Measurements from ENCODE around the gene CELF2.

Gene CELF2

GRCh38 chr10:11276449-11276990, 258.8 kb downstream of the CELF2 start:
- TF ChIP-seq, protein P1, sequence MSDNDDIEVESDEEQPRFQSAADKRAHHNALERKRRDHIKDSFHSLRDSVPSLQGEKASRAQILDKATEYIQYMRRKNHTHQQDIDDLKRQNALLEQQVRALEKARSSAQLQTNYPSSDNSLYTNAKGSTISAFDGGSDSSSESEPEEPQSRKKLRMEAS (IDR thresholded peaks at IDR 0.05; ENCODE audit: low read depth, low read length), result no peak
- TF ChIP-seq CTCF (IDR thresholded peaks at IDR 0.05; ENCODE audit: low read depth, low read length) (no peak), POLR2A (IDR thresholded peaks at IDR 0.05; ENCODE audit: extremely low read depth, insufficient read length) (no peak), MYC (IDR thresholded peaks at IDR 0.05; ENCODE audit: low read depth, low read length) (no peak)
- DNase-seq (ENCODE audit: low read depth), result no peak
- no peak overlapping the region for H3K4me3 ChIP-seq (ENCODE audit: low read depth, low read length)

DNA sequence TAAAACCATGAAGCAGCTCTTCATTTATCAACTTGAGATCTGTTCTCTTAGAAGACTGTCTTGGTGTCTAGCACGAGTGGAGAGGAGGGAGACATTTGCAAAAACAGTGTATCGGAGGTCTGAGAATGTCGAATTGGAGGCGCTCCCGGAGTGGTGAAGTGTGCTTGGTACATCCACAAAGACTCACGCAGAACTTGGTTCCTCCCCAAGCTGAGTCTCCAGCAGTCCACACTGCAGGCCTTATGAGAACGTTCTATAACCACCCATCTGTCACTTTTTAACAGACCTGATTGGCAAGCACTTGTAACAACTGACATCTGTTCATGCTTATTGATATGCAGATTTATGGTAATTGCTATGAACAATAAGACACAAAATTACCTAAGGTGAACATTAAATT, 261.6 kb downstream of the CELF2 start:
- TF ChIP-seq, protein P1 (IDR thresholded peaks at IDR 0.05; ENCODE audit: low read depth, low read length), result no peak
- TF ChIP-seq POLR2A (IDR thresholded peaks at IDR 0.05; ENCODE audit: extremely low read depth, insufficient read length), result no peak
- TF ChIP-seq CTCF (IDR thresholded peaks at IDR 0.05; ENCODE audit: low read depth, low read length), result no peak
- no peak for TF ChIP-seq MYC (IDR thresholded peaks at IDR 0.05; ENCODE audit: low read depth, low read length)
- DNase-seq (ENCODE audit: low read depth), result no peak
- H3K4me3 ChIP-seq (ENCODE audit: low read depth, low read length), result no peak overlapping the region

GRCh38 chr10:11280187-11280932, 262.7 kb downstream of the CELF2 start:
- DNase-seq (ENCODE audit: low read depth), result no peak
- TF ChIP-seq, protein P1 (IDR thresholded peaks at IDR 0.05; ENCODE audit: low read depth, low read length), result no peak
- no peak for TF ChIP-seq MYC (IDR thresholded peaks at IDR 0.05; ENCODE audit: low read depth, low read length)
- TF ChIP-seq CTCF (IDR thresholded peaks at IDR 0.05; ENCODE audit: low read depth, low read length), result no peak
- no peak for TF ChIP-seq POLR2A (IDR thresholded peaks at IDR 0.05; ENCODE audit: extremely low read depth, insufficient read length)
- H3K4me3 ChIP-seq (ENCODE audit: low read depth, low read length), result no peak overlapping the region

- TF ChIP-seq MYC (IDR thresholded peaks at IDR 0.05; ENCODE audit: low read depth, low read length) (no peak), CTCF (IDR thresholded peaks at IDR 0.05; ENCODE audit: low read depth, low read length) (no peak), POLR2A (IDR thresholded peaks at IDR 0.05; ENCODE audit: extremely low read depth, insufficient read length) (no peak)
- TF ChIP-seq, protein P1 (IDR thresholded peaks at IDR 0.05; ENCODE audit: low read depth, low read length), result no peak
- H3K4me3 ChIP-seq (ENCODE audit: low read depth, low read length), result no peak overlapping the region
- no peak for DNase-seq (ENCODE audit: low read depth)
Observed at GRCh38 chr10:11282156-11282555, 264.5 kb downstream of the CELF2 start.

DNA sequence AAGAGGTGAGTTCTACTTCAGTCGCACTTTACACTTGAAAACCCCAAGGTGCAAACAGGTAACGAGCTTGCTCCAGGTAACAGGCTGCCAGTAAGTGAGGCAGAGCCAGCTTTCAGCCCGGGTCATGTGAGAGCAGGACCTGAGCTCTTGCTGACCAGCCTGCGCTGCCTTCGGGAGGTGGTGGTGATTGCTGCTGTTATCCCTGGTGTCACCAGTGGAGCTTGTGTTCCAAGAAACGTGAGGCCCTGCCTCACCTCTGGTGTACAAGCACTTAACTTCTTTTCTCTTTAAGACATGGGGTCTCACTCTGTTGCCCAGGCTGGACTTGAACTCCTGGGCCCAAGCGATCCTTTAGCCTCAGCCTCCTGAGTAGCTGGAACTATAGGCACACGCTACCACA, 265.0 kb downstream of the CELF2 start:
- no peak overlapping the region for H3K4me3 ChIP-seq (ENCODE audit: low read depth, low read length)
- no peak for TF ChIP-seq POLR2A (IDR thresholded peaks at IDR 0.05; ENCODE audit: extremely low read depth, insufficient read length)
- no peak for TF ChIP-seq MYC (IDR thresholded peaks at IDR 0.05; ENCODE audit: low read depth, low read length)
- TF ChIP-seq, protein P1 (IDR thresholded peaks at IDR 0.05; ENCODE audit: low read depth, low read length), result no peak
- no peak for TF ChIP-seq CTCF (IDR thresholded peaks at IDR 0.05; ENCODE audit: low read depth, low read length)
- DNase-seq (ENCODE audit: low read depth), result no peak

Data from NB4 (cell line).